Panc1 (cell line): ENCODE data around the gene CACNA1C. TPM values are rescaled to one million over a fixed set of nuclear protein-coding genes. Genes with fewer than 3 reads are reported as not detected.

ENCODE experiments used
- ATAC-seq: fragments of 200-7000 bp; cut with Tn5 transposase; 2 replicates; pipeline ENCODE4 v1.9.1; 2020; ENCODE audit warnings: mild to moderate bottlenecking, moderate library complexity
- BruUV-seq: library from RNA; stranded (reverse); fragments of 400-500 nt; replicated peaks from 2 replicates; lab custom pipeline; 2021; lab: Mats Ljungman, UMichigan
- CTCF ChIA-PET: fragments of 300-600 bp; sonication (Branson Sonifier 250); formaldehyde crosslinking; loops from one replicate; lab custom pipeline; 2022; ENCODE audit warnings: antibody characterized with exemption; lab: Charles Lee
- POLR2A ChIA-PET: fragments of 300-600 bp; sonication (Branson Sonifier 250); formaldehyde crosslinking; loops from one replicate; lab custom pipeline; 2022; ENCODE audit warnings: antibody characterized with exemption; lab: Charles Lee
- DNase-seq: peaks from one replicate; pipeline ENCODE4 v3.0.0-alpha.2; 2010; ENCODE audit warnings: low read depth, low spot score
- H3K27ac ChIP-seq: 2 replicates; pipeline ENCODE4 v1.5.1; 2011; ENCODE audit warnings: mild to moderate bottlenecking, low read length, inconsistent platforms
- H3K27me3 ChIP-seq: fragments of 200-500 bp; sonication (Bioruptor generic); 2 replicates; pipeline ENCODE4 v1.6.0; 2014; ENCODE audit warnings: low read length, inconsistent platforms; ENCODE audit not compliant: control insufficient read depth, insufficient read depth
- H3K36me3 ChIP-seq: fragments of 200-500 bp; sonication (Bioruptor generic); 2 replicates; pipeline ENCODE4 v1.5.1; 2014; ENCODE audit warnings: inconsistent platforms, mild to moderate bottlenecking, low read length, moderate library complexity; ENCODE audit not compliant: control insufficient read depth, insufficient read depth
- H3K4me1 ChIP-seq: 2 replicates; pipeline ENCODE4 v1.5.1; 2011; ENCODE audit warnings: inconsistent platforms, mild to moderate bottlenecking, low read length, moderate library complexity; ENCODE audit not compliant: control insufficient read depth, insufficient read depth
- H3K4me3 ChIP-seq, 2 experiments: 2 replicates each; pipeline ENCODE4 v1.5.1; 2011 to 2012; ENCODE audit warnings: low read depth in 2 of 2, low read length in 2 of 2, mild to moderate bottlenecking in 2 of 2, inconsistent platforms in 1 of 2, moderate library complexity in 1 of 2
- H3K9me3 ChIP-seq: fragments of 200-500 bp; sonication (Bioruptor generic); 2 replicates; pipeline ENCODE4 v1.5.1; 2014; ENCODE audit warnings: low read depth, mild to moderate bottlenecking, inconsistent platforms, low read length, moderate library complexity; ENCODE audit not compliant: control insufficient read depth, insufficient read depth
- POLR2AphosphoS5 ChIP-seq: IDR thresholded peaks from 2 replicates; pipeline ENCODE4 v1.6.1; 2012; ENCODE audit warnings: mild to moderate bottlenecking, low read depth, low read length, moderate library complexity
- SIN3A ChIP-seq: IDR thresholded peaks from 2 replicates; pipeline ENCODE4 v1.6.1; 2012; ENCODE audit warnings: low read depth, mild to moderate bottlenecking, low read length, moderate library complexity, borderline replicate concordance; ENCODE audit not compliant: insufficient read depth
- TCF7L2 ChIP-seq: IDR thresholded peaks from 2 replicates; pipeline ENCODE4 v1.6.1; 2011; ENCODE audit warnings: mild to moderate bottlenecking, low read depth, low read length, inconsistent platforms
- in situ Hi-C: cut with HindIII; loops from 2 replicates; pipeline ENCODE4 v1.10.0; 2016; ENCODE audit warnings: low sequenced_read_pairs, low pct_unique_long_range_greater_than_20kb
- intact Hi-C: fragments of 100-400 bp; cut with micrococcal nuclease; formaldehyde crosslinking; loops from one replicate; pipeline ENCODE4 v1.10.0; 2022; ENCODE audit not compliant: unreplicated experiment
- total RNA-seq: library from RNA; stranded (reverse); gene quantifications from one replicate; pipeline ENCODE4 v1.2.1, GENCODE V29; 2021; ENCODE audit not compliant: unreplicated experiment
- TF ChIP-seq, protein P1 (sequence below), 2 experiments: IDR thresholded peaks; 2 replicates each; pipeline ENCODE4 v1.6.1; 2011 to 2012; ENCODE audit warnings: low read depth in 2 of 2, control low read depth in 1 of 2, low read length in 1 of 2, mild to moderate bottlenecking in 1 of 2, moderate library complexity in 1 of 2; ENCODE audit not compliant: insufficient read depth in 1 of 2
- TF ChIP-seq, protein P2 (sequence below): fragments of 450-650 bp; IDR thresholded peaks from 2 replicates; pipeline ENCODE4 v1.5.1; 2017; ENCODE audit warnings: mild to moderate bottlenecking

CACNA1C gene
- total RNA-seq, 1 experiment from 2014 or later: 0.03 TPM

DNA sequence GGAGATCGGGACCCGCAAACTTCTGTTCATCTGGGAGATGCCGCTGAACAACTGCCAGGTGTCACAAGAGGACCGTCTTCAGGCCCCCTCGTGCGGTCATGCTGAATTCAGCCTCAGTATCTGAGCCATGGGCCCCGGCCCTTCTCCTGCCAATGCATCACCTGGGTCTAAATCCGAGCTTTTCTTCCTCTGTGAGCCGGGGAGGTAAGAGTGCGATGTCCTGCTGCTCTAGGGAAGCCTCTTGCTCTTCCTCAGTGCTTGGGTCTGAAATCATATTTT, 586.2 kb downstream of the CACNA1C start:
- ChIA-PET POLR2A (no interaction called here), CTCF (no interaction called here)
- no peak for ATAC-seq
- intact Hi-C loops: no loop called here
- in situ Hi-C loops: no loop called here
- Histone ChIP-seq H3K36me3 (no peaks in the 10 kb centered on the region), H3K4me1 (no peaks in the 10 kb centered on the region), H3K4me3 (no peak overlapping the region), H3K9me3 (no peaks in the 10 kb centered on the region), H3K27ac (no peak overlapping the region), H3K27me3 (no peaks in the 10 kb centered on the region)
- no TSS peak for BruUV-seq
- no peak for DNase-seq
- TF ChIP-seq TCF7L2 (no peak), POLR2AphosphoS5 (no peak), SIN3A (no peak)
- TF ChIP-seq, protein P1, sequence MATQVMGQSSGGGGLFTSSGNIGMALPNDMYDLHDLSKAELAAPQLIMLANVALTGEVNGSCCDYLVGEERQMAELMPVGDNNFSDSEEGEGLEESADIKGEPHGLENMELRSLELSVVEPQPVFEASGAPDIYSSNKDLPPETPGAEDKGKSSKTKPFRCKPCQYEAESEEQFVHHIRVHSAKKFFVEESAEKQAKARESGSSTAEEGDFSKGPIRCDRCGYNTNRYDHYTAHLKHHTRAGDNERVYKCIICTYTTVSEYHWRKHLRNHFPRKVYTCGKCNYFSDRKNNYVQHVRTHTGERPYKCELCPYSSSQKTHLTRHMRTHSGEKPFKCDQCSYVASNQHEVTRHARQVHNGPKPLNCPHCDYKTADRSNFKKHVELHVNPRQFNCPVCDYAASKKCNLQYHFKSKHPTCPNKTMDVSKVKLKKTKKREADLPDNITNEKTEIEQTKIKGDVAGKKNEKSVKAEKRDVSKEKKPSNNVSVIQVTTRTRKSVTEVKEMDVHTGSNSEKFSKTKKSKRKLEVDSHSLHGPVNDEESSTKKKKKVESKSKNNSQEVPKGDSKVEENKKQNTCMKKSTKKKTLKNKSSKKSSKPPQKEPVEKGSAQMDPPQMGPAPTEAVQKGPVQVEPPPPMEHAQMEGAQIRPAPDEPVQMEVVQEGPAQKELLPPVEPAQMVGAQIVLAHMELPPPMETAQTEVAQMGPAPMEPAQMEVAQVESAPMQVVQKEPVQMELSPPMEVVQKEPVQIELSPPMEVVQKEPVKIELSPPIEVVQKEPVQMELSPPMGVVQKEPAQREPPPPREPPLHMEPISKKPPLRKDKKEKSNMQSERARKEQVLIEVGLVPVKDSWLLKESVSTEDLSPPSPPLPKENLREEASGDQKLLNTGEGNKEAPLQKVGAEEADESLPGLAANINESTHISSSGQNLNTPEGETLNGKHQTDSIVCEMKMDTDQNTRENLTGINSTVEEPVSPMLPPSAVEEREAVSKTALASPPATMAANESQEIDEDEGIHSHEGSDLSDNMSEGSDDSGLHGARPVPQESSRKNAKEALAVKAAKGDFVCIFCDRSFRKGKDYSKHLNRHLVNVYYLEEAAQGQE (IDR thresholded peaks at IDR 0.05; ENCODE audit: insufficient read depth in 1 of 2, low read depth in 2 of 2, low read length in 1 of 2): no peak
- TF ChIP-seq, protein P2, sequence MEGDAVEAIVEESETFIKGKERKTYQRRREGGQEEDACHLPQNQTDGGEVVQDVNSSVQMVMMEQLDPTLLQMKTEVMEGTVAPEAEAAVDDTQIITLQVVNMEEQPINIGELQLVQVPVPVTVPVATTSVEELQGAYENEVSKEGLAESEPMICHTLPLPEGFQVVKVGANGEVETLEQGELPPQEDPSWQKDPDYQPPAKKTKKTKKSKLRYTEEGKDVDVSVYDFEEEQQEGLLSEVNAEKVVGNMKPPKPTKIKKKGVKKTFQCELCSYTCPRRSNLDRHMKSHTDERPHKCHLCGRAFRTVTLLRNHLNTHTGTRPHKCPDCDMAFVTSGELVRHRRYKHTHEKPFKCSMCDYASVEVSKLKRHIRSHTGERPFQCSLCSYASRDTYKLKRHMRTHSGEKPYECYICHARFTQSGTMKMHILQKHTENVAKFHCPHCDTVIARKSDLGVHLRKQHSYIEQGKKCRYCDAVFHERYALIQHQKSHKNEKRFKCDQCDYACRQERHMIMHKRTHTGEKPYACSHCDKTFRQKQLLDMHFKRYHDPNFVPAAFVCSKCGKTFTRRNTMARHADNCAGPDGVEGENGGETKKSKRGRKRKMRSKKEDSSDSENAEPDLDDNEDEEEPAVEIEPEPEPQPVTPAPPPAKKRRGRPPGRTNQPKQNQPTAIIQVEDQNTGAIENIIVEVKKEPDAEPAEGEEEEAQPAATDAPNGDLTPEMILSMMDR: no peak

DNA sequence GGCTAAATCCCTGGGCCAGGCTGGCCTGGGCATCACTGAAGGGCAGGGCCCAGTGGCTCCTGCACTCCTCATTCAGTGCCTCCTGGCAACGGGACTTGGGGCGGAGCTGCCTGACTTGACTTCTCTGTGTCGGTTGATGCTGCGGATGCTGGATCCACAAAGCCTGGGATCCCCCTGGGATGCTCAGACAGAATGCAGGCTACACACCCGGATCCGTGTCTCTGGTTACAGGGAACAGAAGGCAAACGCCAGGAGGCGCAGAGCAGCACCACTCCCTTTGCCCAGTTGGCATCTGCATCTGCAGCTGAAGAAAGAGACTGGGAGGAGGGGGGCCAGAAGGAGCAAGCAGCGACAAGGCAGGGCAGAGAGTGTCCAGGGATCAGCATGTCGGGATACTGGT, 587.5 kb downstream of the CACNA1C start:
- in situ Hi-C loops: no loop called here
- no peaks in the 10 kb centered on the region for H3K4me1 ChIP-seq
- DNase-seq (no peak), ATAC-seq (peak; percentile 64)
- ChIA-PET POLR2A (no interaction called here), CTCF (no interaction called here)
- no peak overlapping the region for H3K4me3 ChIP-seq
- intact Hi-C loops: no loop called here
- TF ChIP-seq, protein P1 (IDR thresholded peaks at IDR 0.05; ENCODE audit: insufficient read depth in 1 of 2, low read depth in 2 of 2, low read length in 1 of 2): no peak
- TF ChIP-seq SIN3A (no peak), POLR2AphosphoS5 (no peak), TCF7L2 (no peak)
- TF ChIP-seq, protein P2: no peak
- no peaks in the 10 kb centered on the region for H3K27me3 ChIP-seq
- no peaks in the 10 kb centered on the region for H3K9me3 ChIP-seq
- H3K36me3 ChIP-seq: no peaks in the 10 kb centered on the region
- no TSS peak for BruUV-seq
- no peak overlapping the region for H3K27ac ChIP-seq
